C4-2B (cell line): Measurements from ENCODE around the gene NHSL1.

ENCODE experiments used
- CTCF ChIP-seq: fragments of 450-650 bp; conservative IDR thresholded peaks from 2 replicates; pipeline ENCODE4 v1.5.1; 2017; ENCODE audit warnings: mild to moderate bottlenecking
- ZFX ChIP-seq: fragments of 450-650 bp; IDR thresholded peaks from 2 replicates; pipeline ENCODE4 v1.6.1; 2017

- TF ChIP-seq CTCF, result no peak
- TF ChIP-seq ZFX, result no peak
These were observed 12.8 kb downstream of the NHSL1 start for GRCh38 chr6:138486249-138487101.
